ENCODE measurements around the gene ITFG2.
"Not testable (repeated sequence)": the region's sequence is repeated elsewhere in the genome, so short reads cannot be mapped to it uniquely, and the experiment has no call there.

Gene ITFG2

GRCh38 chr12:2832550-2833127, 20.2 kb downstream of the ITFG2 start:
- DNase-seq = no peak

DNA sequence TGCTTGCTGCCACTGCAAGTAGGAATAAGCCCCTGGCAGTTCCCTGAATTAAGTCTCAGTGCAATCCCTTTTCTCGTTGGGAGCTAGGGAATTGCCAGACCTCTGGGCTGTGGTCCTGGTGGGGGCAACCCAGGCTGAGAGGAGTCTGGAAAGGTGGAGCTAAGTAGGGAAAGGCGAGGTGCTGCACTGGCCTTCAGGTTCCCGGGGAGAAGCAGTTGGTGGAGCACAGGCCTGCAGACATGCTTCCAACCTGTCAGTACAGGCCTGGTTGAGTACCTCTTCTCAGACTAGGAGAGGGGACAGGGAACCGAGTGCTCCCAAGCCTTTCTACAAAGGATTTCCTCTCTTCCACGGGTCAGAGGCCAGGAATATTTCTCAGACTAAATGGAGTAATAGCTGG, 20.9 kb downstream of the ITFG2 start:
- DNase-seq = no peak

- peak in 2 of 4 experiments; percentile 15 to 17 for DNase-seq
Observed at GRCh38 chr12:2833810-2834209, 21.3 kb downstream of the ITFG2 start.

- DNase-seq = no peak
Observed at GRCh38 chr12:2834581-2835491, 22.4 kb downstream of the ITFG2 start, which contains the start of gene NRIP2. TSS of gene NRIP2 (minus strand) at chr12:2835035. CDS start at chr12:2834983, 52 bp downstream.

DNA sequence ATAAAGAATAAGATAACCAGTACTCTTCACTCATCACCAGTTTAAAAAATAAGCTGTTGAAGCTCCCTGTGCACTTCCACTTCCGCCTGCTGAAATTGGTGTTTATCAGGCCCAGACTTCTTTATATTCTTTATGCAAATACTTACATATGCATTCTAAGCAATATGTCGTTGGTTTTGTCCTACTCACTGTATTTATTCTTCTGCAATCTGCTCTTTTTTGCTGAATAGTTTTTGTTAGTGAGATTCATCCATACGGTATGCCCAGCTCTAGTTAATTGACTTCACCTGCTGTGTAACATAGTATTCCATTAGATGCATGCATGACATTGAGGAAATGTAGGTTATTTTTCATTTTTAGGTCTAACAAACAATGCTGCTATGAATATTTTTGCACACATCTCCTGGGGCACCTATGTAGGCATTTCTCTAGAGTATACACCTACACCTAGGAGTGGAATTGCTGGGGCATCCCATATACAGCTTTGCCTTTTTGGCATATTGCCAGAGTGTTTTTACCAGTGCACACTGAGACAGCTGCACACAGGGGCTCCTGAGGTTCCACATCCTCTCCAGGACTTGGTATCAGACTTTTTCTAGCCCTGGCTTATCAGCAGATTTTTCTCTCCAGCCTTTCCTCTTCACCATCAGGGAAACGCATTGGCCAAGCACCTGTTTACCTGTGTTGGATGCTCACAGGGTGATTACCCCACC, 23.4 kb downstream of the ITFG2 start:
- DNase-seq = no peak

GRCh38 chr12:2836574-2836973, 24.1 kb downstream of the ITFG2 start:
- DNase-seq = peak; percentile 44 to 70 (median 66)

DNA sequence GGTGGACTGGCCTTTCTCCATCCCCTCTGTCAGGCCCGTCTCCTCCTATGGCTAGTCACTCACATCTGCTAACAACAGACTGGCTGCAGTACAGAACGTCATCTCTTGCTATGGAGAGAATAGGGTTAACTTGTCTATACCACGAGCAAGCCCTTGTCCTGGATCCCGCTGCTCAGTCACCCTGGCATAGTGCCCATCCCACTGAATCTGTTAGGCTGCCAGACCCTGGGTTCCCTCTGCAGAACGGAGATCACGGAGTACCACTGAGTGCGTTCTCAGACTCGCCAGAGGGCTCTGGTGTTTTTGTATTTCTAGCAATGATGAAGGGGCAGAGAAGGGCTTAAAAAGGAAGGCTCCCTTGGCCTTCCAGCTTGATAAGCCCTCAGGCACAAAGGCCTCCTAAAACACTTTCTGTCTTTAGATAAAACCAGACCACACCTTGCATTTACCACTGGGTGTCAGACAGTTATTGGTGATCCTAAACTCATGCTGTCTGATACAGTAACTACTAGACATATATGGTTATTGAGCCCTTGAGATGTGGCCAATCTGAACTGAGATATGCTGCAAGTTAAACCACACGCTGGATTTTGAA, 28.7 kb downstream of the ITFG2 start:
- no peak for DNase-seq

GRCh38 chr12:2842948-2843347, 30.5 kb downstream of the ITFG2 start:
- DNase-seq = no peak

DNA sequence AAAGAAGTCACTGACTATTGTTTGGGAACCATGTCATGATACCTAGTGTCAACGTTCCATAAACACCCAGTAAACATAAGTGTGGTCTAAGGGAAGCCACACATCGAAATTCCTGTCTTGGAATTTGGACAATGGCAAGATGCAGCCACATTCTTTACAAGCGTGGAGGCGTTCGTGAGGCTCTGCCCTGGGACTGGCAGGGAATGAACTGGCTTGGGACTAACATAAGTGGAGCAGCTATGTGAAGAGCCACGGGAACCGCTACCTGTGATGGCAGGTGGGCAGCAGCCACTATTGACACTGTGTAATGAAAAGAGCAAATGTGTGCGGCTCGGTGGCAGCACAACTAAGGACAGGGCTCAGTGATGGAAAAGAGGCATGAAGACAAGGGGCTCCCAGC, 32.3 kb downstream of the ITFG2 start:
- no peak for DNase-seq

- no peak for DNase-seq
Observed at GRCh38 chr12:2845280-2845679, 32.8 kb downstream of the ITFG2 start.

GRCh38 chr12:2851931-2852330, 39.5 kb downstream of the ITFG2 start:
- no peak for DNase-seq

GRCh38 chr12:2853626-2854025, 41.2 kb downstream of the ITFG2 start:
- peak; percentile 62 to 79 (median 72) for DNase-seq

GRCh38 chr12:2854669-2855453, 42.4 kb downstream of the ITFG2 start:
- no peak for DNase-seq

DNA sequence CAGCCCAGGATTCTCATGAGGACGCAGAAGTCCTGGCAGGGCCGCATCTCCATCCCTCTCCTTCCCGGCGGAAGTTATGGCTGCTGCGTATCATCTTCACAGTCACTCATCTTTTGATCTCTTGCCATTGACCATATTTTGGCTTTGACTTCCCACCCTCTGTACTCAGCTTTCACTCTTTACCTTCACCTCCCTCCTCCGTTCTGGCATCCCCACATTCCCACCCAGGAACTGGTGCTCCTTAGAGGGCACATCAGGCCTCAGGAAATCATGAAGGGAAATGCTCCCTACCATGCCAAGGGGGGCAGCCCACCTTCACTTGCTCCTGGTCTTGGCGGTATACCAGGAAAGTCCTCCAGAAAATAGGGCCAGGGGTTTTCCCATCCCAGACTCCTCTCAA, 43.1 kb downstream of the ITFG2 start:
- no peak for DNase-seq

GRCh38 chr12:2856051-2856450, 43.6 kb downstream of the ITFG2 start:
- DNase-seq = no peak

DNA sequence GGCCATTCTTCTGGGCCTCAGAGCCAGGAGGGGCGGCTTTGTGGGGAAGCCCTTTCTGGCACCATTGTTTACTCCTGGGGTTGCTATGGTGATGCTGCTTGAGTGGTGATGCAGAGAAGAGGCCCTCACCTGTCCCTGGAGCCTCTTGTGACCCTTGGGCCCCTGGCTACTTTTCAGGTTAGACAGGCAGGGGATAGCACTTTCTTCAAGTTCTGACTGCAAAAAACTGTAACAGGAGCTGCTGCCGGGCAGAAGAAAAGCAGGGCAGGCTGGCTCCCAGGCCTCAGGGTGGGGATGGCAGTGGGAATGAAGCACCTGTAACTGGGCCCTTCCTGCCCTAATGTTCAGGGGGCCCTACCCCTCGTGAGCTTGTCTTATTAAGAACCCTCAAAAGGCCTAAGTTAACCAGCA, 44.6 kb downstream of the ITFG2 start, which contains the start of gene TEX52:
Gene TEX52 (minus strand): TSS at position 19 of the 411 bp plus-strand sequence. CDS start 13 bp downstream, at position 6.
- DNase-seq = no peak

DNA sequence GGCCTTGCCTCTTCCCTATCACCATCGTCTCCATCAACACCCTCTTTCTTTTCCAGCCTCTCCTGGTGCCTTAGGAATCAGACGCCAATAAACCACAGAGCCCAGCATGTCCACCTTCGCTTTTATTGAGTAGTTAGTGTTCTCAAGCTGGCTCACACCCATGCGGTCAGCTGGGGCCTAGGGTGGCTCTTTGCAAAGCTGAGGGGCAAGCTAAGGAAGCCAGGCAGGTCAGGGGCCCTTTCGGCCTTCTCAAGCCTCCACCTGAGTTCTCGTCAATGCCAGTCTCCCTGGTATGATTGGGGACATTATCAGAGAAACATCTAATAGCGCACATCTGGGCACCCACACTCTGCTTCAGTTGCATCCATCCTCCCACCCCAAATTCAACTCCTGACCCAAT, 45.1 kb downstream of the ITFG2 start:
- no peak for DNase-seq

DNA sequence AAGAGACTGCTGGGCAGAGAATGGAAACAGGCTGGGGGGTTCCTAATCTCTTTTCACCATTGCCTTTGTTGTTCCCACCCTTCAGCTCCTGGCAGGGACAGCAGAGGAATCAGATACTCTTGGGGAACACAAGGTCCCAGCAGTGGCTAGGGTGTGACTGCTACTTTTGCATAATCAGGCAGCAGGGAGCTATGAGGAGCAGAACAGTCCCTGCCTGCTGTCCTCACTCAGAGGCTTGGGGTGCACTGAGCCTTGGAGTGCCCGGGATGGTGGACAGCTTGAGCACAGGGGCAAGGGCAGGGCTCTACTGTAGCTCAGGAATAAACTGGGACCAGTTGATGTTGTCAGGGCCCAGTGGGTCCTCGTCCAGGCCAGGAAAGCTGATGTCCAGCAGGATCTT, 45.9 kb downstream of the ITFG2 start:
- no peak for DNase-seq

DNA sequence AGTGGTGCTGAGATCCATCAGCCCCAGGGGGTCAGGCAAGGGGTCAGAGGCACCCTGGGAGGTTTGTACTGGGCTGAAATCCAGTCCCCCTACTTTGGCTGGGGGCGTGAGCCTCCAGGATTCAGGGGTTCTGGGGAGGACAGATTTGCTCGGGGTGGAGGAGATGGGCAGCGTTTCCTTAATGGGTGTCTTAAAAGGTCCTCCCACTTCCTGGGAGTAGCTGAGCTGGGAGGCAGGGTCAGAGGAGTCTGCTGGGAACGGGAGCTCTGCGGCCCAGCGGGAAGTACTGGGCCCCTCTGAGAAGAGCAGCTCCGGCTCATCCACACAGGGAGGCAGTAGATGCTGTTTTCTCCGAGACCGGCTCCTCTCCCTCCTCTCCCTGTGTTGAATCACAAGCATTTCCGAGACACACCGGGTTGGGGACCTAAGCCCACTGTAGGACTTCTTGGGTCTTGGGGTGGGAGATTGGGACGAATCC, 46.5 kb downstream of the ITFG2 start:
- DNase-seq = no peak

DNA sequence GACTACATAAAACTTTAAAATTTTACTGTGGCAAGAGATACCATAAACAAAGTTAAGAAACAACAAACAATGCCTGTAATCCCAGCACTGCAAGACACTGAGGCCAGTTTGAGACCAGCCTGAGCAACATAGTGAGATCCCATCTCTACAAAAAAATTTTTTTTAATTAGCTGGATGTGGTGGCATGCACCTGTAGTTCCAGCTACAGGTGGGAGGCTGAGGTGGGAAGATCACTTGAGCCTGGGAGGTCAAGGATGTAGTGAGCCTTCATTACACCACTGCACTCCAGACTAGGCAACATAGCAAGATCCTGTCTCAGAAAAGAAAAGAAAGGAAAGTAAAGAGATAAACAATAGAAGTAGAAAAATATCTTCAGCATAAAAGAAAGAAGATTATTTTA, 47.7 kb downstream of the ITFG2 start:
- DNase-seq = no peak

GRCh38 chr12:2862876-2863275, 50.4 kb downstream of the ITFG2 start:
- DNase-seq = no peak

DNA sequence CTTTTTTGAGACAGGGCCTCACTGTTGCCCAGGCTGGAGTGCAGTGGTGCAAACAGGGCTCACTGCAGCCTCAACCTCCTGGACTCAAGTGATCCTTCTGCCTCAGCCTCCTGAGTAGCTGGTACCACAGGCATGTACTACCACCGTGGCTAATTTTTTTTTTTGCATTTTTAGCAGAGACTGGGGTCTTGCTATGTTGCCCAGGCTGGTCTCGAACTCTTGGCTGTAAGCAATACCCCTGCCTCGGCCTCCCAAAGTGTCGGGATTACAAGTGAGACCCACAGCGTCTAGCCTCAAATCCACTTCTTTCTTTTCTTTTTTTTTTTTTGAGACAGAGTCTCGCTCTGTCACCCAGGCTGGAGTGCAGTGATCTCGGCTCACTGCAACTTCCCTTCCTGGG, 50.9 kb downstream of the ITFG2 start:
- not testable (repeated sequence) for DNase-seq
